ENCODE data around the gene TRAF3IP1. TPM values are rescaled to one million over a fixed set of nuclear protein-coding genes. Genes with fewer than 3 reads are reported as not detected.

Gene TRAF3IP1
- total RNA-seq, 4 donors from 2014 or later, result 11.0 to 27.2 (median 13.4) TPM

- Histone ChIP-seq H3K4me3 (peak overlapping the region; percentile 80 to 93 (median 88)), H3K27ac (peak overlapping the region; percentile 89 to 99 (median 95)), H3K27me3 (no peaks in the 10 kb centered on the region), H3K36me3 (no peaks in the 10 kb centered on the region), H3K4me1 (peaks cover 6 to 48% (median 13%) of the 10 kb centered on the region in 4 donors), H3K9me3 (no peaks in the 10 kb centered on the region)
- TF ChIP-seq POLR2A (IDR thresholded peaks at IDR 0.05) (peak; percentile 73 to 86), CTCF (IDR thresholded peaks at IDR 0.05) (peak in 5 of 6 experiments; percentile 12 to 38 (median 32))
- peak; percentile 98 to 100 (median 99) for DNase-seq
These were observed 31.4 kb upstream of the TRAF3IP1 start for GRCh38 chr2:238288650-238289573.

- Histone ChIP-seq H3K27me3 (no peaks in the 10 kb centered on the region), H3K4me1 (peaks cover 6 to 48% (median 13%) of the 10 kb centered on the region in 4 donors), H3K27ac (peak overlapping the region; percentile 89 to 99 (median 95)), H3K4me3 (peak overlapping the region in 3 of 4 donors; percentile 80 to 91 (median 85)), H3K36me3 (no peaks in the 10 kb centered on the region), H3K9me3 (no peaks in the 10 kb centered on the region)
- no peak for DNase-seq
- no peak for TF ChIP-seq CTCF (IDR thresholded peaks at IDR 0.05)
- no peak for TF ChIP-seq POLR2A (IDR thresholded peaks at IDR 0.05)
These were observed 30.7 kb upstream of the TRAF3IP1 start for GRCh38 chr2:238289574-238289973.

- Histone ChIP-seq H3K27me3 (no peaks in the 10 kb centered on the region), H3K4me1 (peaks cover 6 to 48% (median 10%) of the 10 kb centered on the region in 4 donors)
- peak; percentile 44 to 84 (median 83) for DNase-seq
These were observed 30.2 kb upstream of the TRAF3IP1 start for GRCh38 chr2:238290091-238290509.

GRCh38 chr2:238290715-238291549 is 29.4 kb upstream of the TRAF3IP1 start:
- peak in 1 of 3 donors; percentile 65 for DNase-seq
- Histone ChIP-seq H3K36me3 (no peaks in the 10 kb centered on the region), H3K27ac (peak overlapping the region in 2 of 4 donors; percentile 32 to 96), H3K4me3 (no peak overlapping the region), H3K27me3 (no peaks in the 10 kb centered on the region), H3K9me3 (no peaks in the 10 kb centered on the region), H3K4me1 (peaks cover 6 to 40% (median 10%) of the 10 kb centered on the region in 4 donors)
- TF ChIP-seq POLR2A (IDR thresholded peaks at IDR 0.05) (no peak), CTCF (IDR thresholded peaks at IDR 0.05) (no peak)

More at GRCh38 chr2:238290091-238290509, 30.2 kb upstream of the TRAF3IP1 start:
- peak in 1 of 2 donors; percentile 39 for TF ChIP-seq POLR2A (IDR thresholded peaks at IDR 0.05)
- TF ChIP-seq CTCF (IDR thresholded peaks at IDR 0.05), result no peak
- Histone ChIP-seq H3K9me3 (no peaks in the 10 kb centered on the region), H3K27ac (peak overlapping the region in 3 of 4 donors; percentile 94 to 99 (median 96)), H3K36me3 (no peaks in the 10 kb centered on the region), H3K4me3 (no peak overlapping the region)

- Histone ChIP-seq H3K9me3 (no peaks in the 10 kb centered on the region), H3K4me3 (no peak overlapping the region), H3K27ac (peak overlapping the region in 1 of 4 donors; percentile 32), H3K27me3 (no peaks in the 10 kb centered on the region), H3K4me1 (peaks cover 2 to 33% (median 9%) of the 10 kb centered on the region in 4 donors), H3K36me3 (no peaks in the 10 kb centered on the region)
- no peak for TF ChIP-seq CTCF (IDR thresholded peaks at IDR 0.05)
- no peak for TF ChIP-seq POLR2A (IDR thresholded peaks at IDR 0.05)
- DNase-seq, result peak in 1 of 3 donors; percentile 27
These were observed 28.6 kb upstream of the TRAF3IP1 start for GRCh38 chr2:238291550-238292281.
